HepG2 (cell line): Measurements from ENCODE around the gene ZSCAN2. TPM values are rescaled to one million over a fixed set of nuclear protein-coding genes. Genes with fewer than 3 reads are reported as not detected.

ENCODE experiments used
- ATAC-seq: fragments of 200-7000 bp; cut with Tn5 transposase; 3 replicates; pipeline ENCODE4 v1.9.1; 2020; ENCODE audit warnings: mild to moderate bottlenecking, moderate library complexity
- BruUV-seq: library from RNA; stranded (reverse); fragments of 400-500 nt; replicated peaks from 2 replicates; lab custom pipeline; 2021; lab: Mats Ljungman, UMichigan
- CTCF ChIA-PET: fragments of 300-600 bp; formaldehyde crosslinking; extraction: SDS; loops from one replicate; lab custom pipeline; 2021; ENCODE audit warnings: low total read pairs, inconsistent platforms, low intra/inter-chr PET ratio; lab: Yijun Ruan, JAX
- POLR2A ChIA-PET: fragments of 350-600 bp; sonication (Branson Sonifier 250); formaldehyde crosslinking; loops from one replicate; lab custom pipeline; 2020; ENCODE audit warnings: antibody characterized with exemption, inconsistent platforms; lab: Yijun Ruan, JAX
- DNase-seq: peaks from one replicate; pipeline ENCODE4 v3.0.0-alpha.2; 2015; ENCODE audit warnings: low spot score
- FAIRE-seq: peaks from 3 replicates; lab custom pipeline; 2011; peaks lifted over from hg19 to GRCh38; lab: Jason Lieb, UNC
- H2AFZ ChIP-seq: one replicate; pipeline ENCODE4 v1.6.1; 2011; ENCODE audit warnings: low read length, inconsistent platforms
- H3K27ac ChIP-seq: fragments of 300-600 bp; 3 replicates; pipeline ENCODE4 v1.8.0; 2011; ENCODE audit warnings: mixed run types, mild to moderate bottlenecking, mixed read lengths, low read length, inconsistent platforms; ENCODE audit not compliant: insufficient read depth; ENCODE audit errors: extremely low read length
- H3K27me3 ChIP-seq, 2 experiments: fragments of 200-600 bp in 1 of 2; 2 replicates in 1 of 2; 3 replicates in 1 of 2; pipeline versions ENCODE4 v1.6.0 to v1.8.0; 2011; ENCODE audit warnings: low read length in 2 of 2, mild to moderate bottlenecking in 2 of 2, moderate library complexity in 2 of 2, inconsistent platforms in 1 of 2; ENCODE audit not compliant: insufficient read depth in 2 of 2, control insufficient read depth in 1 of 2
- H3K36me3 ChIP-seq, 2 experiments: fragments of 200-600 bp in 1 of 2; replicated peaks in 1 of 2; 2 replicates in 1 of 2; 3 replicates in 1 of 2; pipeline versions ENCODE4 v1.5.1 to v1.8.0; 2011; ENCODE audit warnings: low read length in 2 of 2, inconsistent platforms in 1 of 2; ENCODE audit not compliant: insufficient read depth in 2 of 2, control insufficient read depth in 1 of 2
- H3K4me1 ChIP-seq: 2 replicates; pipeline ENCODE4 v1.5.1; 2012; ENCODE audit warnings: low read length, inconsistent platforms; ENCODE audit not compliant: insufficient read depth
- H3K4me2 ChIP-seq: 2 replicates; pipeline ENCODE4 v1.6.0; 2011; ENCODE audit warnings: low read depth, low read length, inconsistent platforms
- H3K4me3 ChIP-seq, 3 experiments: fragments of 200-600 bp in 1 of 3; sonication (generic), shearing (Covaris generic) in 1 of 3; replicated peaks in 1 of 3; 2 replicates each; pipeline ENCODE4 v1.5.1; 2011 to 2016; ENCODE audit warnings: low read length in 3 of 3, inconsistent platforms in 2 of 3, low read depth in 2 of 3, mild to moderate bottlenecking in 2 of 3, control low read depth in 1 of 3, mixed read lengths in 1 of 3; ENCODE audit not compliant: insufficient read depth in 1 of 3
- H3K79me2 ChIP-seq: one replicate; pipeline ENCODE4 v1.6.1; 2011; ENCODE audit warnings: low read length, inconsistent platforms; ENCODE audit not compliant: insufficient read depth
- H3K9ac ChIP-seq: 2 replicates; pipeline ENCODE4 v1.6.0; 2011; ENCODE audit warnings: mild to moderate bottlenecking, low read depth, low read length, inconsistent platforms; ENCODE audit not compliant: insufficient read depth
- H3K9me3 ChIP-seq: 2 replicates; pipeline ENCODE4 v1.5.1; 2012; ENCODE audit warnings: mild to moderate bottlenecking, low read length
- H4K20me1 ChIP-seq: 2 replicates; pipeline ENCODE4 v1.6.0; 2011; ENCODE audit warnings: inconsistent platforms, mild to moderate bottlenecking, low read length, moderate library complexity; ENCODE audit not compliant: insufficient read depth
- BORCS8-MEF2B ChIP-seq: sonication (generic); formaldehyde crosslinking; IDR thresholded peaks from 2 replicates; pipeline ENCODE4 v1.8.0; 2022; ENCODE audit warnings: mild to moderate bottlenecking, missing genetic modification reagents
- DBP ChIP-seq: sonication (generic); formaldehyde crosslinking; IDR thresholded peaks from 2 replicates; pipeline ENCODE4 v1.4.0; 2020; ENCODE audit warnings: missing genetic modification reagents; ENCODE audit errors: not compliant biosample characterization
- DNMT3B ChIP-seq: conservative IDR thresholded peaks from 2 replicates; pipeline ENCODE4 v1.6.1; 2016; ENCODE audit warnings: missing biosample characterization, control low read depth
- GABPB1 ChIP-seq: IDR thresholded peaks from 2 replicates; pipeline ENCODE4 v1.6.1; 2016; ENCODE audit warnings: mild to moderate bottlenecking, missing genetic modification reagents, moderate library complexity, missing compliant biosample characterization
- KDM5A ChIP-seq: fragments of 200-600 bp; sonication (generic); IDR thresholded peaks from 2 replicates; pipeline ENCODE4 v1.7.0; 2018; ENCODE audit warnings: antibody characterized with exemption, mild to moderate bottlenecking, low read length, borderline replicate concordance
- KLF13 ChIP-seq: sonication (generic); formaldehyde crosslinking; IDR thresholded peaks from 2 replicates; pipeline ENCODE4 v1.4.0; 2020; ENCODE audit warnings: mild to moderate bottlenecking, missing genetic modification reagents
- KLF15 ChIP-seq: sonication (generic); formaldehyde crosslinking; IDR thresholded peaks from 2 replicates; pipeline ENCODE4 v1.8.1; 2023; ENCODE audit warnings: borderline replicate concordance, mild to moderate bottlenecking, inconsistent platforms, missing genetic modification reagents, mixed read lengths
- MLX ChIP-seq: IDR thresholded peaks from 2 replicates; pipeline ENCODE4 v1.6.1; 2016
- ZFP62 ChIP-seq: sonication (generic); formaldehyde crosslinking; IDR thresholded peaks from 2 replicates; pipeline ENCODE4 v1.4.0; 2020; ENCODE audit warnings: missing genetic modification reagents
- ZNF34 ChIP-seq: sonication (generic); formaldehyde crosslinking; IDR thresholded peaks from 2 replicates; pipeline ENCODE4 v1.4.0; 2020; ENCODE audit warnings: mild to moderate bottlenecking, missing genetic modification reagents, borderline replicate concordance
- ZNF441 ChIP-seq: sonication (generic); formaldehyde crosslinking; IDR thresholded peaks from 2 replicates; pipeline ENCODE4 v1.7.0; 2021; ENCODE audit warnings: missing genetic modification reagents, borderline replicate concordance
- ZNF670 ChIP-seq: sonication (generic); formaldehyde crosslinking; IDR thresholded peaks from 2 replicates; pipeline ENCODE4 v1.8.0; 2022; ENCODE audit warnings: mild to moderate bottlenecking, missing genetic modification reagents, borderline replicate concordance
- ZNF678 ChIP-seq: sonication (generic); formaldehyde crosslinking; IDR thresholded peaks from 2 replicates; pipeline ENCODE4 v1.4.0; 2020; ENCODE audit warnings: mild to moderate bottlenecking, missing genetic modification reagents
- WGBS: methylation state at CpG from one replicate; pipeline ENCODE4 v1.1.6; 2017; ENCODE audit warnings: low lambda C conversion rate; 5-methylcytosine and 5-hydroxymethylcytosine counted together
- in situ Hi-C: cut with HindIII; loops from 2 replicates; pipeline ENCODE4 v1.10.0; 2017; ENCODE audit warnings: low pct_unique_long_range_greater_than_20kb; ENCODE audit not compliant: extremely low pct_ligation_motif_present
- intact Hi-C: fragments of 100-400 bp; cut with micrococcal nuclease; formaldehyde crosslinking; loops from one replicate; pipeline ENCODE4 v1.10.0; 2022; ENCODE audit not compliant: unreplicated experiment
- polyA plus RNA-seq, 8 experiments: library from polyadenylated mRNA; depleted of rRNA in 3 of 8; stranded (reverse) in 7 of 8; unstranded in 1 of 8; fragments of >200 nt; fragmentation: Illumina TruSeq in 4 of 8; extraction: Trizol in 4 of 8; gene quantifications; 2 replicates each; pipeline versions ENCODE4 v1.2.1 to v1.2.3, GENCODE V29; 2011 to 2016; ENCODE audit warnings: low read depth in 4 of 8, missing spikeins in 1 of 8, mixed read lengths in 1 of 8; ENCODE audit not compliant: insufficient read depth in 1 of 8
- total RNA-seq, 5 experiments: library from RNA; depleted of rRNA; stranded (reverse); fragments of >200 nt; fragmentation: Illumina TruSeq; extraction: Trizol; gene quantifications; 2 replicates each; pipeline ENCODE4 v1.2.3, GENCODE V29; 2016; ENCODE audit warnings: low read depth in 1 of 5

Gene ZSCAN2
- total and polyA plus RNA-seq, 2 of the 13 experiments (the other 11 are each of a cell fraction or from before 2014, with no cell fraction given) = 11.4 to 21.5 TPM

GRCh38 chr15:84616235-84616634, 15.4 kb downstream of the ZSCAN2 start:
- no peak overlapping the region for H3K27ac ChIP-seq
- intact Hi-C loops (no loop called here), in situ Hi-C loops (no loop called here)
- DNase-seq (no peak), ATAC-seq (no peak), FAIRE-seq (no peak)
- no peak overlapping the region for H3K4me3 ChIP-seq
- no peaks in the 10 kb centered on the region for H4K20me1 ChIP-seq
- peaks cover 16% of the 10 kb centered on the region for H3K79me2 ChIP-seq
- H2AFZ ChIP-seq = no peak overlapping the region
- WGBS = 81% methylated on average over 3 of the region's 3 CpGs
- H3K4me1 ChIP-seq = no peaks in the 10 kb centered on the region
- ChIA-PET CTCF (no interaction called here), POLR2A (interaction anchor here (1.0 kb wide), 1 partner anchor 10 kb away, joined by 5 read pairs; no protein-coding TSS in a partner anchor)
- no peak overlapping the region for H3K9ac ChIP-seq
- no peak for TF ChIP-seq DBP (CRISPR knock-in tag)
- no peak for TF ChIP-seq DNMT3B (CRISPR knock-in tag)
- TF ChIP-seq KLF13 (CRISPR knock-in tag) = no peak
- TF ChIP-seq ZNF441 = no peak
- no peak for TF ChIP-seq ZNF678 (CRISPR knock-in tag)
- no peak for TF ChIP-seq MLX
- no peak for TF ChIP-seq GABPB1
- TF ChIP-seq ZNF670 = no peak
- TF ChIP-seq KDM5A = no peak
- no peak for TF ChIP-seq KLF15 (CRISPR knock-in tag)
- TF ChIP-seq BORCS8-MEF2B (CRISPR knock-in tag) = no peak
- TF ChIP-seq ZNF34 = no peak
- no peak for TF ChIP-seq ZFP62 (CRISPR knock-in tag)
- no peak overlapping the region for H3K4me2 ChIP-seq
- peaks cover 9 to 14% of the 10 kb centered on the region in 2 experiments; a peak in 4 of 5 replicates for H3K36me3 ChIP-seq
- no TSS peak for BruUV-seq
- no peaks in the 10 kb centered on the region for H3K9me3 ChIP-seq
- no peaks in the 10 kb centered on the region for H3K27me3 ChIP-seq
